ENCODE results near the gene ZC3H8.
"Not testable (repeated sequence)": the region's sequence is repeated elsewhere in the genome, so short reads cannot be mapped to it uniquely, and the experiment has no call there.

ZC3H8 gene

GRCh38 chr2:112259509-112260294 lies 4.9 kb upstream of the ZC3H8 start:
- peak; percentile 49 for DNase-seq (ENCODE audit: low read depth)

DNA sequence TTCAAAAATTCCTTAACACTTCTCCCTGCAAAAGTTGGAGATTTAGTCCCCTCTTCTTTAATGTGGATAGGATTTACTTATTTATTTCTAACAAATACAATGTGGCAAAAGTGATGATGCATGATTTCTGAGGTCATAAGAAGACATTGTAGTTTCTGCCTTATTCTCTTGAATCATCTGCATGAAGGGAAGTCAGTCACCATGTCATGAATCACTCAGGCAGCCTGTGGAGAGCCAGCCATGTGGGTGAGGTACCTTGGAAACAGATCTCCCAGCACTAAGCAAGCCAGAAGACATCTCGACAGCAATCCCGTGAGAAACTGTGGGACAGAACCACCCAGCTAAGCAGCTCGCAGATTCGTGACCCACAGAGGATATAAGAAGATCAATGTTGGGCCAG lies 2.7 kb upstream of the ZC3H8 start:
- DNase-seq (ENCODE audit: low read depth) = no peak

DNA sequence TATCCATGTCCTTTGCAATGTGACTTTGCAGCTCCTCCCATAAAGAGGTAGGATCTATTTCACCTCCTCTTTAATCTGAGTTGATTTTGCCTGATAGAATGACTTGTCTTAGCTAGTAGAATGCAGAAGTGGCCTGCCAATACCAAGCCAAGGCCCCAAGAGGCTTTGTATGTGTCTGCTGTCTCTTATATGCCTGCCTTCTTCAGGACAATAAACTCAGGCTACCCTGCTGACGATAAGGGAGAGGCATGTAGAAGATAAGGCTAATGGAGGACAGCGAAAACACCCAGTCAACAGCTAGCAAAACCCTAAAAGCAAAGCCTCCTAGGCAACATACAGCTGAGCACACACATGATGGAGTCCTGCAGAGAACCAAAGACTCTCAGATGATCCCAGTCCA lies 1.8 kb upstream of the ZC3H8 start:
- no peak for DNase-seq (ENCODE audit: low read depth)

DNA sequence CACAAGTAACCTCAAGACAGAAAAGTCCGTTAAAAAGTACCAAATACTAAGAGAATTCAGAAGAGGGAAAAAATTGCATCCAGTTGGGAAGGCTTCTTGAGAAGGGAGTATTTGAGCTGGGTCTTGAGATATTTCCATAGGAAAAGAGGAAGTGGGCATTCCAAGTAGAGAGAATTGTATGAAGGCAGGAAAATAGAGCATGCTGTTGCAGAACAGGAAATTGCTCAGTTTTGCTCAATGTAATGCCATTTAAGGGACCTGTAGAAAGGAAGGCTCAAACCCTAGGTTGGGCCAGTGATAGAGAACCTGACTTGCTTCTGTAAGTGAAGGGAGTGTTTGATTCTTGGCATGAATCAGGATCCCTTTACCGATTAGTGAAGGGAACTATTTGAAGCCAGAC lies 1.0 kb upstream of the ZC3H8 start:
- DNase-seq (ENCODE audit: low read depth) = no peak

- DNase-seq (ENCODE audit: low read depth) = no peak
These were observed 1.5 kb downstream of the ZC3H8 start for GRCh38 chr2:112253261-112253815.

- no peak for DNase-seq (ENCODE audit: low read depth)
These were observed 3.6 kb downstream of the ZC3H8 start for GRCh38 chr2:112251271-112251670.

DNA sequence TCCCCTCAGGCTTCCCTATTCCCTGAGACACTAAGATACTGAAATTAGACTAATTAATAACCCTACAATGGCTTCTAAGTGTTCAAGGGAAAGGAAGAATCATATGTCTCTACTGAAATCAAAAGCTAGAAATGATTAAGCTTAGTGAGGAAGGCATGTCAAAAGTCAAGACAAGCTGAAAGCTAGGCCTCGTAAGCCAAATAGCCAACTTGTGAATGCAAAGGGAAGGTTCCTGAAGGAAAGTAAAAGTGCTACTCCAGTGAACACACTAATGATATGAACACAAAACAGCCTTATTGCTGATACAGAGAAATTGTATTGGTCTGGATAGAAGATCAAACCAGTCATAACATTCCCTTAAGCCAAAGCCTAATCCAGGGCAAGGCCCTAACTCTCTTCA lies 10.0 kb downstream of the ZC3H8 start:
- DNase-seq (ENCODE audit: low read depth) = no peak

DNA sequence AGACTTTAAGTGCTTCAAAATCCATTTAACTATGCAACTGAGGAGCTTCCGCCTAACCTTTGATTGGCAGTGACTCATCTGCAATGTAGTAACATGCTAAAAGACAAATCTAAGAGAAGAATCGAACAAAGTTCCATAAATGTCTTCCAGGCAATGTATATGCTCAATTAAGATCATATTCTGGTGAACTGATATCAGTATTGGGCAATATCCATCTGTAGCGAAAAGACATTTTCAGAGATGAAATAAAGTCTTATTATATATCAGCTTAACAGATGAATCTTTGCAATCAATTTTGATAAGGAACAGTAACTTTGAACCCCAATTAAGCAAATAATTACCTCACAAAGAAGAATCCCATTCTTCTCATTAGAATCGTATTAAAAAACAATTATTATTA lies 11.6 kb downstream of the ZC3H8 start:
- DNase-seq (ENCODE audit: low read depth) = no peak

DNA sequence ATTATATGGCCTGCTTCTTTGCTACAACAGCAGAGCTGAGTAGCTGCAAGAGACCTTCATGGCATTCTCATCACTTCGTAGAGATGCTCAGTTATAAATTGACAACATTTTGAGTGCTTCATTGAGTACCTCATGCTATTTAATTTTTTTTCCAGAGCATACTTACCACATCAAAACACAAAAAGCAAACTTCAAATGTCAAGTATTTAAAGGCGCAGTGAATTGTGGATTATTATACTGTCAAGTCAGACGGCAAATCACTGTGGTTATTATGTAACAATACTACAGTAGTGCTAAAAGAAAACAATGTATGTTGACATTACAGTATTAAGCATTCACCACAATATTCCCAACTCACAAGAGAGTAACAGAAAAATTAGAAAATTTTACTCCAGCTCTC lies 12.5 kb downstream of the ZC3H8 start:
- DNase-seq (ENCODE audit: low read depth) = no peak

- no peak for DNase-seq (ENCODE audit: low read depth)
These were observed 15.0 kb downstream of the ZC3H8 start for GRCh38 chr2:112239862-112240261.

GRCh38 chr2:112230371-112230770 lies 24.5 kb downstream of the ZC3H8 start:
- DNase-seq (ENCODE audit: low read depth) = no peak

GRCh38 chr2:112229348-112229747 lies 25.5 kb downstream of the ZC3H8 start:
- peak; percentile 32 for DNase-seq (ENCODE audit: low read depth)

- DNase-seq (ENCODE audit: low read depth) = no peak
These were observed 34.0 kb downstream of the ZC3H8 start for GRCh38 chr2:112220831-112221230.

DNA sequence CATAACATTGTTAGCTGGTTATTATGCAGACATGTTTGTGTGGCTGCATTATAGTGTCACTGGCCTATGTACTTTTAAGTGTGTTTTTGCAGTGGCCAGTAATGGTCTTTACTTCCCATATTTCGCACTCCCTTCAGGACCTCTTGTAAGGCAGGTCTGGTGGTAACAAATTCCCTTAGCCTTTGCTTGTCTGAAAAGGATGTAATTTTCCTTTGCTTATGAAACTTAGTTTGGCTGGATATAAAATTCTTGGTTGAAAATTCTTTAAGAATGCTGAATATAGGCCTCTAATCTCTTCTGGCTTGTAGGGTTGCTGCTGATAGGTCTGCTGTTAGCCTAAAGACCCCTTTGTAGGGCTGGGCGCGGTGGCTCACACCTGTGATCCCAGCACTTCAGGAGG lies 34.7 kb downstream of the ZC3H8 start:
- no peak for DNase-seq (ENCODE audit: low read depth)

DNA sequence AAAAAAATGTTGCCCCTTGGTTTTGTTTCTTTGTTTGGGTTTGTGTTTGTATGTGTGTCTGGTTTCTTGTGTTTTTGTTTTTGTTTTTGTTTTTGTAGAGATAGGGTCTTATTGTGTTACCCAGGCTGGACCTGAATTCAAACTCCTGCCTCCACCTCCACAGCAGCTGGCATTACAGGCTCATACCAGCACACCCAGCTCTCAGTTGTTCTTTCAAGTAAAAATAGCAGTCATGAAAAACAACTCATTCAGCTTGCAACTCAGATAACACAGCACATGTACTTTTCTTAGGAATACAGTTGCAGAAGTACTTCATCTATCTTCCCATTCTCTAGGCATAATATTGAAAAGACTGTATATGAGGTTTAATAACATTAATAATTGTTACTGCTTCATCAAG lies 37.0 kb downstream of the ZC3H8 start:
- no peak for DNase-seq (ENCODE audit: low read depth)

DNA sequence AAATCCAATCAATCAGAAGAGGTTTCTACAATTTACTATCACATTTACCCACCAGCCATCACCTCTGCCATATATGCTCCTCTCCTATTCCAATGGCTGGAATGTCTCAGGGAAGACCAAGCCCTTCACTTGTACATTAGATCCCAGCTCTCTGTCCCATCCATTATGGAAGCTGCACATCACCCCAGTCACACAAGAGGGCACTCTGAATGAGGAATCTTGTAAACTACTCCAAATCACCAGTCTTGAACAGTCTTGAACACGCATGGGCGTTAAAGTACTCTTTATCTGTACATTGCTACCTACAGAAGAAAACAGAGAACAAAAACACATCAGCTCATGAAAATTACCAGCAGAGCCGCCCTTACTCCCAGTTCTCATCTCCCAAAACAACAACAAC lies 38.7 kb downstream of the ZC3H8 start:
- DNase-seq (ENCODE audit: low read depth) = no peak

DNA sequence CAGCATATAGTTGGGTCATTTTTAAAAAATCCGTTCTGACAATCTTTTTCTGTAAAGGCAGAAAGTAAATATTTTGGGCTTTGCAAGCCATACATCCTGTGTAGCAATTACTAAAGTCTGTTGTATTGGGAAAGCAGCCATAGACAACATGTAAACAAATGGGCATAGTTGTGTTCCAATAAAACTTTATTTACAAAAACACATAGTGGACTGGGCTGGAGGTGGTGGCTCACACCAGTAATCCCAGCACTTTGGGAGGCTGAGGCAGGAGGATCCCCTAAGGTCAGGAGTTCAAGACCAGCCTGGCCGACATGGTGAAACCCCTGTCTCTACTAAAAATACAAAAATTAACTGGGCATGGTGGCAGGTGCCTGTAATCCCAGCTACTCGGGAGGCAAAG lies 46.9 kb downstream of the ZC3H8 start:
- DNase-seq (ENCODE audit: low read depth) = not testable (repeated sequence)

DNA sequence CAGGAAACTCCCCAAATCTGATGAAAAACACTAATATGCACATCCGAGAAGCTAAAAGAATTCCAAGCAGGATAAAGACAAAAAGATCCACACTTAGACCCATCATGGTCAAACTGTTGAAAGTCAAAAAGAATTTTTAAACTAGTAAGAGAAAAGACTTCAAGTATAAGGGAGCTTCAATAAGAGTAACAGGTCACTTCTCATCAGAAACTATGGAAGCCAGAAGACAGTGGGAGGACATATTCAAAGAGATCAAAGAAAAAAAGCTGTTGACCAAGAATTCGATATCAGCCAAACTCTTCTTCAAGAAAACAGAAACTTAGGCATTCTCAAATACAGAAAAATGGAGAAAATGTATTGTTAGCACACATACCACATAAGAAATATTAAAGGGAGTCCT lies 50.4 kb downstream of the ZC3H8 start:
- DNase-seq (ENCODE audit: low read depth) = no peak

- DNase-seq (ENCODE audit: low read depth) = no peak
These were observed 53.0 kb downstream of the ZC3H8 start for GRCh38 chr2:112201696-112202430.

DNA sequence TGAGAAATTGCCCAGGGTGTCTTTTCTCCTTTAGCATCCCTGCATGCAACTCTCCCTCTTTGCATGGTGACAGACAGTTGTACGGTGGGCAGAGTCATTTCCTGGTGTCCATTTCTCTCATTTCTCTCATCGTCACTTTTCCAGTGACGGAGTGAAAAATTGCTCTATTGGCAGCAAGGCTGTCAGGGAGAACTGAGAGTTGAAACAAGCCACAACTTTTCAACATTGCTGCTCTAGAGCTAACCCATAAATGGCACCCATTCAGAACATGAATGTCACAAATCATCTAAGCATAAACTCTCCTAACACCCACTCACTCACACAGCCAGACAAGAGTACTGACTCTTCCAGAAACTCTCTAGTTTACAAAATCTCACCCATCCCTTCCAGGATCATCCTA lies 55.7 kb downstream of the ZC3H8 start:
- no peak for DNase-seq (ENCODE audit: low read depth)

- DNase-seq (ENCODE audit: low read depth) = peak; percentile 36
These were observed 56.1 kb downstream of the ZC3H8 start for GRCh38 chr2:112198780-112199179.

DNA sequence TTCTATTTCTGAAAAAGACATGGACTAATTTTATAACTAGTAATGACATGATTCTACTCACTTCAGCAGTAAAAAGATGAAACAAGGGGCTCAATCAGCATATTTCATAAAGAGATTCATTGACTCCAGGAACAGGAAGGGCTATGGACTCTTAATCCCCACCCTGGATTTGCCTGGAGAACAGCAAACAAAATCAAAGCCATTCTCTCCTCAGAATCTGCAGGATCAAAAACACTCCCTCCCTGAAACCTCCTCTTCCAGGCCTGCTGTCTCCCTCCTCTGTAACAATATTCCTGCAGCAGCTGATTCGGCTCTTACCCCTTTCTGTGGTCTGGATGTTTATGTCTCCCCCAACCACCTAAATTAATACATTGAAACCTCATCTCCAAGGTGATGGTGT lies 57.0 kb downstream of the ZC3H8 start:
- DNase-seq (ENCODE audit: low read depth) = no peak

GRCh38 chr2:112195950-112196349 lies 58.9 kb downstream of the ZC3H8 start:
- DNase-seq (ENCODE audit: low read depth) = no peak
